GM12892 (cell line): Measurements from ENCODE around the gene GALNTL6.

ENCODE experiments used
- POLR2A ChIP-seq: IDR thresholded peaks from 2 replicates; pipeline ENCODE4 v1.6.1; 2011; ENCODE audit warnings: low read depth, low read length, control low read depth
- POLR2AphosphoS5 ChIP-seq: IDR thresholded peaks from 2 replicates; pipeline ENCODE4 v1.6.1; 2011; ENCODE audit warnings: low read depth, low read length, control low read depth
- TAF1 ChIP-seq: IDR thresholded peaks from 2 replicates; pipeline ENCODE4 v1.6.1; 2011; ENCODE audit warnings: low read depth, mild to moderate bottlenecking, control low read depth, low read length, borderline replicate concordance

GRCh38 chr4:171774642-171775190, 38.5 kb upstream of the GALNTL6 start:
- TF ChIP-seq POLR2AphosphoS5 = no peak
- no peak for TF ChIP-seq POLR2A
- TF ChIP-seq TAF1 = no peak
